D721Med (cell line): ENCODE measurements around the gene ZC3H12C.

Experiments used
- DNase-seq: peaks from one replicate; pipeline ENCODE4 v3.0.0; 2011; ENCODE audit warnings: low spot score; ENCODE audit not compliant: insufficient read length
- FAIRE-seq: peaks from 2 replicates; lab custom pipeline; 2011; peaks lifted over from hg19 to GRCh38; lab: Jason Lieb, UNC
- TF ChIP-seq, protein P1 (sequence below): IDR thresholded peaks from 2 replicates; pipeline ENCODE4 v1.5.1; 2012; ENCODE audit warnings: mild to moderate bottlenecking, control low read depth; ENCODE audit not compliant: insufficient read depth; ENCODE audit errors: missing control alignments

The ZC3H12C gene

DNA sequence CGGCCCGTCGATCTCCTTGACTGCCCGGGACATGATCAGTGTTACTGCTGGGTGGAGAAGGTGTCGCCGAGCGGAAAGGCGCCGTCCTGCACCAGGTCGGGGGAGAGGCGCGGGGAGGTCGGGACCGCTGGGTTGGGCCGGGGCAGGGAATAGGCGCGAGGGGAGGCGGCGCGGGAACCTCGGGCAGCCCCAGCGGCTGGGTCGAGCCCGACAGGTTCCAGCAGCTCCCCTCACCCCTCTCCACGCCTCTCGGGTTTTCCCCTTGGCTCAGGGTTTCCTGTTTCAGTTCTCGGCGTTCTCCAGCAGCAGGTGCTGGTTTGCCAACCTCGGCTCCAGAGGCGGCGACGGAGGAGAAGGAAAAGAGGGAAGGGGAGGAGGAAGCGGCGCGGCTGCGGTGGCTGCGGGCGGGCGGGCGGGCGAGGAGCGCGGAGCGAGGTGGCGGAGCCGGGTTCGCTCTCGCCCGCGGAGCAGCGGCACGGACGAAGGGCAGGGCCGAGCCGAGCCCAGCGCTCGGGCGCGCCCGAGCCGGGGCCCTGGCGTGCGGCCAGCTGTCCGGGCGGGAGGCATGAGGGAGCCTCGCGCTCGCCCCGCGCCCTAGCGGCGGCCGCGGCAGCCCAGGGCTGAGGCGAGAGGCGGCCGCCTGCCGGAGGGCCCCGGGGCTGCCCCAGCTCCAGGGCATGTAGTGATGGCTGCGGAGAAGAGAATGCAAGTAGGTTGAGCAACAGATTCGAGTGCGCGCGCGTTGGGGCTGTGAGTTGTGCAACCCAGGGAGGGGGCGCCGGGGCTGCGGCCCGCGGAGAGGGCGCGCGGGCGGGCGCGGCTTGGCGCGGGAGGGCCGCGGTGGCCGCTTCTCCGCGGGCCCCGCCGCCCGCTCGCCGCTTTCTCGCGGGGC, at the start of gene ZC3H12C:
Gene ZC3H12C (plus strand): TSS at position 878 of the 892 bp plus-strand sequence. CDS start 20 bp downstream, outside the sequence.
- DNase-seq (no peak), FAIRE-seq (no peak)
- TF ChIP-seq, protein P1, sequence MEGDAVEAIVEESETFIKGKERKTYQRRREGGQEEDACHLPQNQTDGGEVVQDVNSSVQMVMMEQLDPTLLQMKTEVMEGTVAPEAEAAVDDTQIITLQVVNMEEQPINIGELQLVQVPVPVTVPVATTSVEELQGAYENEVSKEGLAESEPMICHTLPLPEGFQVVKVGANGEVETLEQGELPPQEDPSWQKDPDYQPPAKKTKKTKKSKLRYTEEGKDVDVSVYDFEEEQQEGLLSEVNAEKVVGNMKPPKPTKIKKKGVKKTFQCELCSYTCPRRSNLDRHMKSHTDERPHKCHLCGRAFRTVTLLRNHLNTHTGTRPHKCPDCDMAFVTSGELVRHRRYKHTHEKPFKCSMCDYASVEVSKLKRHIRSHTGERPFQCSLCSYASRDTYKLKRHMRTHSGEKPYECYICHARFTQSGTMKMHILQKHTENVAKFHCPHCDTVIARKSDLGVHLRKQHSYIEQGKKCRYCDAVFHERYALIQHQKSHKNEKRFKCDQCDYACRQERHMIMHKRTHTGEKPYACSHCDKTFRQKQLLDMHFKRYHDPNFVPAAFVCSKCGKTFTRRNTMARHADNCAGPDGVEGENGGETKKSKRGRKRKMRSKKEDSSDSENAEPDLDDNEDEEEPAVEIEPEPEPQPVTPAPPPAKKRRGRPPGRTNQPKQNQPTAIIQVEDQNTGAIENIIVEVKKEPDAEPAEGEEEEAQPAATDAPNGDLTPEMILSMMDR = peak; percentile 17

DNA sequence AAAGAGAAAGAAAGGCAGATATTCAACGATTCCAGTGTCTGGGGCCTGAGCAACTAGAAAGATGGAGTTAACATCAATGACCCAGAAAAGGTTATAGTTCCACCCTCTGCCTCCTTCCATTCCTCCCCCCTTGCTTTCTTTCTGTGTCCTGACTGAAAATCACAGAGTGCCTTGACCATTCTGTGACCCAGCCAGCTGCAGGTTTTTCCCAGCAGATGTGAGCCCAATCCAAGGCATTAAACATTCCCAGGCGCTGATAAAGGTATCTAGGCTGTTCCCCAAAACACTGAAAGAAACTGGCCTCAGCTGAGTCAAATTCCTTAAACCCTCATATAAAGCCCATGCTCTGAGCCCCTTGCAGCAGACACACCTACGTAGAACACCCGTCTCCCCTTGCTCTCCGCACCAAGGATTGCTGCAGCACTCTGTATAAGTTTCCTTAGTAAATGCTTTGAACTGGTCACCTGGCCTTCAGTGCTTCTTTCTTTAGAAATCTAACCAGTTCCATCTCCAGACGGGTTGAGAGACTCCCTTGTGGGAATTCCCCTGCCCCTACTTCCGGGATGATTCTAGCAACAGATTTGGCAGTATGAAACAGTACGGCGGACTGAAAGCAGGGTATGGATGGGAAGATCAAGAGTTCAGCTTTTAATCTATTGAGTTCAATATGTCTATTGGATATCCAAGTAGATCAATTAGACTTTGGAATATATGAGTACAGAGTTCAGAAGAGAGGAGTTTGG, 48.8 kb upstream of the ZC3H12C start:
- TF ChIP-seq, protein P1 = no peak
- FAIRE-seq (no peak), DNase-seq (no peak)

DNA sequence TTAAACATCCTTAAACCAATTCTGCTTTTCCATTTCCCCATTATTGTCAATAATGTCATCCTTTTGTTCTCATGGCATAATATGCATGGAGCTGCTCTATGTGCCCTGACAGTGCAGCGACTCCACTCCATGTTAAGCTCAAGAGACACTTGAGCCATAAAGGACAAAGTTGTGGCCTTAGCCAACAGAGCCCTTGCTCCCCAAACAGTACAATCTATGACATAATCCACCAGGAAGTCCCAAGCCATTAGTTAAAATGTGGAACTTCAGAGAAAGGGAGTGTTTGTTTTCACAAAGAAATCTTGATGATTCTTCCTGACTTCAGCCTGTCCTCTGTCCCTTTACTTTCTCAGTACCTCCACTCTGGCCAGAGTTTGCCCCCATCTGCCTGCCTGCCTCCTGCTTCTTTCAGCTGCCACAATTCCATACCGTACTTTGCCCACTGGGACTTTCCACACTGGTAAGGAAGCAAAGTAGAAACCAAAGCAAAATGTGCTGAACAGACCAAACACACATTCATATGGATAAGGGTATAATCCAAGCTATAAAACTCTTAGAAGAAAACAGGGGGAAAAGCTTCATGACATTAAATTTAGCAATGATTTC, 46.3 kb upstream of the ZC3H12C start:
- DNase-seq (no peak), FAIRE-seq (no peak)
- TF ChIP-seq, protein P1 = no peak

DNA sequence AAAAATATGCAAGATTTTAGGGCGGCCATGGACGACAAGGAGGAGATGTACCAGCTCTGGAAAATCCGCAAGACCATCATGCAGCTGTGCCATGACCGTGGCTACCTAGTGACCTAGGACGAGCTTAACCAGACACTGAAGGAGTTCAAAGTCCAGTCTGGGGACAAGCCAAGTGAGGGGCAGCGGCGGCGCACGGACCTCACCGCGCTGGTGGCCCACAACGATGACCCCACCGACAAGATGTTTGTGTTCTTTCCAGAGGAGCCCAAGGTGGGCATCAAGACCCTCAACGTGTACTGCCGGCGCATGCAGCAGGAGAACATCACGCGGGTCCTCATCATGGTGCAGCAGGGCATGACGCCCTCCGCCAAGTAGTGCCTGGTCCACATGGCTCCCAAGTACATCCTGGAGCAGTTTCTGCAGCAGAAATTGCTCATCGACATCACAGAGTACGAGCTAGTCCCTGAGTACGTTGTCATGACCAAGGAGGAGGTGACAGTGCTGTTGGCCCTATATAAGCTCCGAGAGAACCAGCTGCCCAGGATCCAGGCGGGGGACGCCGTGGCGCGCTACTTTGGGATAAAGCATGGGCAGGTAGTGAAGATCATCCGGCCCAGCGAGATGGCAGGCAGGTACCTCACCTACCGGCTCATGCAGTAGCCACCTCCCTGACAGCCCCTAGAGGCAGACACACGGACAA, 43.5 kb upstream of the ZC3H12C start:
- FAIRE-seq = no peak

DNA sequence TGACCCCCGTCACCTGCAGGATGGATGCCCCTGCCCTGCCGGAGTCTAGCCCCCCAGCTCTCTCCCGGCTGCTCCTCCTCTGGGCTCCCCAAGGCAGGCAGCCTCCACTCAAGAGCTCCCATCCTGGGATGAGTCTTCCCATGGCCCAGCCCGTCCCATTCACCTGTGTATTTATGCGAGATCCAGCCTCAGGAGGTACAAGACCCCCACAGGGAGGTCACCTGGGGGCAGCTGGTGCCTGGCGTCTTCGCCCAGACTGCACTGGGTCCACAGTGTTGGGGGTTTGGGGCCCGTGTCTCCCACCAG, 43.0 kb upstream of the ZC3H12C start:
- TF ChIP-seq, protein P1 = no peak
- FAIRE-seq (no peak), DNase-seq (no peak)

More for the DNA sequence above, 43.5 kb upstream of the ZC3H12C start:
- DNase-seq = no peak
- TF ChIP-seq, protein P1 = no peak

DNA sequence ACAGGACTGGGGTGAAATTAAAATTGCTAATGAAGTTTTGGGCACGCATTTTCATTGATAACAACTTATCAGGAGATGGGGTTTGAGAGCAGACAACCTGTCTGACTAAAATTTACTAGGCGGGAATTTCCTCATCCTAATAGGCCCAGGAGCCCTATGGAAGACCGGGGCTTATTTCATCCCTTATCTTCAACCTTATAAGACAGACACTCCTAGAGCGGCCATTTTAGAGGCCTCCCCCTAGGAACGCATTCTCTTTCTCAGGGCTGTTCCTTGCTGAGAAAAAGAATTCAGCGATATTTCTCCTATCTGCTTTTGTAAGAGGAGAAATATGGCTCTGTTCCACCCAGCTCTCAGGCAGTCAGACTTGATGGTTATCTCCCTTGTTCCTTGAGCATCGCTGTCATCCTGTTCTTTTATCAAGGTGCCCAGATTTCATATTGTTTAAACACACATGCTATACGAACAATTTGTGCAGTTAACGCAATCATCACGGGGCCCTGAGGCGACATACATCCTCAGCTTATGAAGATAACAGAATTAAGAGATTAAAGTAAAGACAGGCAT, 39.3 kb upstream of the ZC3H12C start:
- FAIRE-seq (no peak), DNase-seq (no peak)
- TF ChIP-seq, protein P1 = no peak
